Aorta (tissue), 5 donors: ENCODE data around the gene LYPD1. TPM values are rescaled to one million over a fixed set of nuclear protein-coding genes. Genes with fewer than 3 reads are reported as not detected.

Experiments used
- ATAC-seq: fragments of 200-7000 bp; cut with Tn5 transposase; one replicate; pipeline ENCODE4 v1.9.1; 2022; ENCODE audit warnings: moderate library complexity; ENCODE audit not compliant: low FRiP score
- DNase-seq, 2 donors: peaks; one replicate each; pipeline ENCODE4 v3.0.0-alpha.2; 2020
- H3K27ac ChIP-seq, 2 donors: one replicate each; pipeline ENCODE4 v1.5.1; 2013; ENCODE audit warnings: low read length in 2 of 2, mild to moderate bottlenecking in 2 of 2, moderate library complexity in 2 of 2, control low read depth in 1 of 2, inconsistent platforms in 1 of 2, low read depth in 1 of 2
- H3K27me3 ChIP-seq, 2 donors: one replicate each; pipeline ENCODE4 v1.6.1; 2013; ENCODE audit warnings: control low read depth in 1 of 2, low read length in 1 of 2, mild to moderate bottlenecking in 1 of 2, moderate library complexity in 1 of 2; ENCODE audit not compliant: insufficient read depth in 2 of 2, control insufficient read depth in 1 of 2
- H3K36me3 ChIP-seq, 2 donors: one replicate each; pipeline ENCODE4 v1.6.1; 2013; ENCODE audit warnings: control low read depth in 1 of 2, low read length in 1 of 2, mild to moderate bottlenecking in 1 of 2; ENCODE audit not compliant: insufficient read depth in 2 of 2, control insufficient read depth in 1 of 2
- H3K4me1 ChIP-seq, 2 donors: one replicate each; pipeline ENCODE4 v1.6.1; 2013; ENCODE audit warnings: low read length in 2 of 2, control low read depth in 1 of 2, mild to moderate bottlenecking in 1 of 2, moderate library complexity in 1 of 2; ENCODE audit not compliant: insufficient read depth in 2 of 2, control insufficient read depth in 1 of 2
- H3K4me3 ChIP-seq, 2 donors: one replicate each; pipeline ENCODE4 v1.5.1; 2013; ENCODE audit warnings: low read length in 2 of 2, control low read depth in 1 of 2, mild to moderate bottlenecking in 1 of 2
- H3K9me3 ChIP-seq: one replicate; pipeline ENCODE4 v1.6.1; 2013; ENCODE audit warnings: mild to moderate bottlenecking, low read length; ENCODE audit not compliant: control insufficient read depth
- WGBS, 2 donors: extraction: QIAGEN DNeasy Blood & Tissue Kit; methylation state at CpG; one replicate each; pipeline ENCODE4 v1.1.7; 2013; 5-methylcytosine and 5-hydroxymethylcytosine counted together
- intact Hi-C, 2 donors: fragments of 100-400 bp; cut with DNase I; formaldehyde crosslinking; loops; one replicate each; pipeline versions ENCODE4 v1.14.2 to v1.15.0; 2022
- polyA plus RNA-seq, 2 donors: library from polyadenylated mRNA; stranded (reverse); fragments of 200-250 nt; gene quantifications; one replicate each; pipeline ENCODE4 v1.2.3, GENCODE V29; 2013
- total RNA-seq, 2 donors: library from RNA; stranded (reverse); fragmentation: NEBNext Ultra II Directional; extraction: Animal tissue kit (Norgen Biotek cat#: 25700); gene quantifications; one replicate each; pipeline ENCODE4 v1.2.1, GENCODE V29; 2021
- donor health status: healthy with polysubstance abuse.
- donor health status: Bipolar disorder and iron deficiency.
- donor health status: DM: no; HTN: no; CAD: no.
- donor health status: DM: no; HTN: no; CAD: no.
- donor health status: DM: yes; HTN: yes; CAD: no.

LYPD1 gene
- total and polyA plus RNA-seq, 4 donors: 0.49 to 1.2 TPM; not detected in 2

DNA sequence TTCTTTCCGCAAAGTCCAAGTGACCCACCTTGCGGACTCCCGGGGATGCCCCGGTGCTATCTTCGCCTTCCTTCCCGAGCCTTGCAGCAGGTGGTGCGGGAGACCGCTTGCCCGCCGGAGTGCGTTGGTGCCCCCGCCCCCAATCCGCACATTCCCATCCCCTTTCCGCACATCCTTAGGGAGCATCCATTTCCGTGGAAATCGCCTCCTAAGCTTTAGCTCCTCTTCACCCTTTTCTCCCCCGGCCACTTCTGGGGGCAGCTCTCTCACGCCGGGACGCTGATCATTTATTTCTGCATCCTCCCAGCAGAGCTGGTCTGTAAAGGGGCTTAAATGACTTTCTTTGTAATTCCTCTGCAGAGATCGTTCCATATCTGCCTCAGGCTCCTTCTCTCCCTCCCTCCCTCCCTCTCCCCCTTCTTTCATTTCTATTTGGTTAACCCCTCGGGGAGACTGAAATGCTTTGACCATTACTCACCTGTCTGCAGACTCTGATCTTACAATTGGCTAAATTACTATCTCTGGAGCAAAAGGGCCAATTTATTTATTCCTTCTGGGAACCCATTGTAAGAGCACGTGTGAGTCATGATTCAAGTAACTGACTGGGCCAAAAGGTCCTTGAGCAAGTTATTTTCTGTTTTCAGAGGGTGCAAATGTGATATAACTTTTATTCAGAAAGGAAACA lies 1.3 kb upstream of the LYPD1 start:
- Histone ChIP-seq H3K27me3 (no peaks in the 10 kb centered on the region), H3K9me3 (no peaks in the 10 kb centered on the region), H3K27ac (no peak overlapping the region), H3K4me1 (no peaks in the 10 kb centered on the region), H3K4me3 (no peak overlapping the region), H3K36me3 (no peaks in the 10 kb centered on the region)
- WGBS, 2 donors: 29 to 31% methylated on average over 23 of the region's 23 CpGs
- intact Hi-C loops: no loop called here
- DNase-seq (no peak), ATAC-seq (no peak)

DNA sequence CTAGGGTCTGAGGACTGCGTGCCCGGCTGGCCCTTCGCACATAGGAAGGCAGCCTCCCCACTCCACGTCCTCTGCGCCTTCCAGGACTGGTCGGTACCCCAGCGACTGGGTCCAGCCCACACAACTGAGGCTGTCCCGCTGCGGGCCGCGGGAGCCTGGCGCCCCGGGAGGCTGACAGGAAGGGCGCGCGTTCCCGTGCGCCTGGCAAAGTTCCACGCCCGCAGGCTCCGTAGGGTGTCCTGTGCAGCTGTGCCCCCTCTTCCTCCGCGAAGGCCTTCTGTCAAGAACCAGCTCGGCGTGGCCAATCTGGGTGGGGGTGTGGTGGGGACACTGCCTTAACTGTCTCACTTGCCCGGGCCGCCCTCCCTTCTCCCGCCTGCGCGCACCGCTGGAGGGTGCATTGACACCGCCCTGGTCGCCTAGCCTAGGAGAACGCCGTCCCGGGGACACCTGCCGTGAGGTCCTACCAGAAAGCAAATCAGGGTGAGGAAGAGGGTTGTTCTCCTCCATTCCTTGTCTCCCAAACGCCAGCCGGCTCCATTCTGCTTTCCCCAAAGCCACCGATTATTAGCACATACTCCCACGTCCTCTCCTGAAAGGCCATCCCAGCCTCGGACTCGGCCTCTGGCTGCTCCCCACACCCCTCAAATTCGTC lies 618 bp upstream of the LYPD1 start:
- H3K4me1 ChIP-seq: no peaks in the 10 kb centered on the region
- no peak overlapping the region for H3K4me3 ChIP-seq
- H3K27ac ChIP-seq: no peak overlapping the region
- 1 to 2% methylated on average over 23 to 44 of the region's 44 CpGs for WGBS, 2 donors
- no peaks in the 10 kb centered on the region for H3K36me3 ChIP-seq
- intact Hi-C loops: no loop called here
- DNase-seq (peak in 1 of 2 donors; percentile 74), ATAC-seq (peak; percentile 47)
- no peaks in the 10 kb centered on the region for H3K27me3 ChIP-seq
- no peaks in the 10 kb centered on the region for H3K9me3 ChIP-seq

DNA sequence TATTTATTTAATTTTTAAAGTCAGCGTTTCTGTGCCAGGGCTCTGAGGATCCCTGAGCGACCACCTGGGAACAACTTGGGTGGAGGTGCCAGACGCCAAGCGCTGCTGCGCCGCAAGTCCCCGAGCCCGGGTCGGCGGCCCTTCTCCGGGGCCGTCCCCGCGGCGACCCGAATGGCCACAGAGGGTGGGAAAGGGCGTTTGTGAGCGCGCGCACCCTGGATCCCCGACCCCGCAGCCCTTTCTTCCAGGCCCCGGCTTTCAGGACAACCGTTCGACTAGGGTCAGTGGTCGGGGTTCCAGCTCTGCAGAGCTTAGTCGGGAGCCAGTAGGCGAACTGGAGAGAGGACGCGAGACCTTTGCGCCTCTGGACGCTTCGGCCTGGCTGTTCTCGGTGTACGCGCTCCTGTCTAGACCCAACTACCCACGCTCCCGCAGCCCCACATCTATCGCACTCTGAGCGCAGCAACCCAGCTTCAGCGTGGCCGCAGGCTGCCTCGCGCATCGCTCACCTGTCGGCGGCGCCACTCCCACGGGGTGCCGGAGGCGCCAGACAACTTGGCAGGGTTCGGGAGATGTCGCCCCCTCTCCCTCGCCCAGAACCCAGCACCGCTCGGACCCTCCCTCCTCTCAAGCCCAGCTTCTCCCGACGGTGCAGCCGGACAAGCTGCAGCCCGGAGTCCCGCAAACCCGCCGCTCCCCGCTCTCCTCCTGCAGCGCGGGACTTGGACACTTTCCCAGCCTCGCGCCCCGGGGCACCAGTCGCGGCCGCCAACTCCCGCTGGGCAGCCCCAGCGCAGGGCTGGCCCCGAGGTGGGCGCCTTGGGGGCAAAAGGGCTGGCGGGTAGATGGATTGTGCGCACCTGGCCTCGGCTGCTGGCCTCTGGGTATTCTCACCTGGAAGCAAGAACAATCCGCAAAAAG lies 758 bp downstream of the LYPD1 start:
- Histone ChIP-seq H3K27ac (no peak overlapping the region), H3K36me3 (no peaks in the 10 kb centered on the region), H3K27me3 (no peaks in the 10 kb centered on the region), H3K4me1 (no peaks in the 10 kb centered on the region), H3K9me3 (no peaks in the 10 kb centered on the region), H3K4me3 (no peak overlapping the region)
- ATAC-seq (no peak), DNase-seq (no peak)
- 0 to 1% methylated on average over 75 to 80 of the region's 80 CpGs for WGBS, 2 donors
- intact Hi-C loops: no loop called here

DNA sequence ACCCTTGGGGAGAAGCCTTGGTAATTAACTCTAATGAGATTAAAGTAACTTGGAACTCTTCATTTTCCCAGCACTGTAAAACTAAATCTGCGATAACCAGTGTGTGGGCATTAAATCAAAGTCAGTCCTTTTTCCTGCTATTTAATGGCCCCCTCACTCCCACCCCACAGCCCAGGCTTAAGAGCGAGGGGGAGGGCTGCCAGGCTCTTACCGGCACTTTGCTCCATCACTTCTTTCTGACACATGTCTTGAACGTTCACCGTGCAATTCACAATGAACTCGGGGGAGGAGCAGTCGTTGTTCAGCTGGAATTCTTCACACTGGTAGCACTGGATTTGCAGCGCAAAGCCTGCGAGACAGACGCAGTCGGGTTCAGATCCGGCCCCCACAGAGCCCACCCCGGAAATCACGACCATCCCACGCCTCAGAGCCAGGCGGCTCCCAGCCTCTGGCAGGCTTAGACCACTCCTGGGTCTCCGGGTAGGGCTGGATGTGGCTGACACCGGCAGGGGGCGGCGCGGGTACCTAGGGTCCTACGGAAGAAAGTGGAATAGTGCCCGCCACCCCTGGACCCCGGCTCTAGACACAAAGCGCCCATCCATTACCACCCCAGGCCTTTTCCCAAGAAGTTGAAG lies 1.7 kb downstream of the LYPD1 start:
- ATAC-seq: no peak
- Histone ChIP-seq H3K4me3 (no peak overlapping the region), H3K36me3 (no peaks in the 10 kb centered on the region), H3K4me1 (no peaks in the 10 kb centered on the region), H3K27me3 (no peaks in the 10 kb centered on the region), H3K27ac (no peak overlapping the region), H3K9me3 (no peaks in the 10 kb centered on the region)
- intact Hi-C loops: no loop called here
- WGBS, 2 donors: 3 to 6% methylated on average over 24 to 25 of the region's 25 CpGs
- DNase-seq: no peak

DNA sequence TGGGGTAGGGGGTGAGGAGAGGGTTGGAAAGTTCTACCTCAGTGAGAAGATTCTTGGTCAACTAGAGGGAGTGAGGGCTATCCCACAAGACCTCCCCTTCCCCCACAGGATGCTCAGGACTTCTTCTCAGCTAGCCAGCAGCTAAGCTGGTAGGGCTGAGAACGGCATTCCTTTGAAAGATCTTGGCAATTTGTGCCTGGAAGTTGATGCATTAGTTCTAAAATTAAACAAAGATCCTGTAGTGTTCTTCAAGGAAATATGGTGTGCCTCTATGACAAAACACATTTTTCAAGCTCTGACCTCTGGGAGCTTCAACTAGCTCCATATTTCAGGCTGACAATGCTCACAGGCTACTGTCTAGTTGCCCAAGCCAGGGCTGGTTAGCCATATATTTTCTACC lies 2.3 kb downstream of the LYPD1 start:
- DNase-seq (no peak), ATAC-seq (no peak)
- WGBS, 2 donors: 6 to 13% methylated on average over 1 of the region's 1 CpG
- Histone ChIP-seq H3K27ac (no peak overlapping the region), H3K9me3 (no peaks in the 10 kb centered on the region), H3K36me3 (no peaks in the 10 kb centered on the region), H3K27me3 (no peaks in the 10 kb centered on the region), H3K4me3 (no peak overlapping the region), H3K4me1 (no peaks in the 10 kb centered on the region)
- intact Hi-C loops: no loop called here

DNA sequence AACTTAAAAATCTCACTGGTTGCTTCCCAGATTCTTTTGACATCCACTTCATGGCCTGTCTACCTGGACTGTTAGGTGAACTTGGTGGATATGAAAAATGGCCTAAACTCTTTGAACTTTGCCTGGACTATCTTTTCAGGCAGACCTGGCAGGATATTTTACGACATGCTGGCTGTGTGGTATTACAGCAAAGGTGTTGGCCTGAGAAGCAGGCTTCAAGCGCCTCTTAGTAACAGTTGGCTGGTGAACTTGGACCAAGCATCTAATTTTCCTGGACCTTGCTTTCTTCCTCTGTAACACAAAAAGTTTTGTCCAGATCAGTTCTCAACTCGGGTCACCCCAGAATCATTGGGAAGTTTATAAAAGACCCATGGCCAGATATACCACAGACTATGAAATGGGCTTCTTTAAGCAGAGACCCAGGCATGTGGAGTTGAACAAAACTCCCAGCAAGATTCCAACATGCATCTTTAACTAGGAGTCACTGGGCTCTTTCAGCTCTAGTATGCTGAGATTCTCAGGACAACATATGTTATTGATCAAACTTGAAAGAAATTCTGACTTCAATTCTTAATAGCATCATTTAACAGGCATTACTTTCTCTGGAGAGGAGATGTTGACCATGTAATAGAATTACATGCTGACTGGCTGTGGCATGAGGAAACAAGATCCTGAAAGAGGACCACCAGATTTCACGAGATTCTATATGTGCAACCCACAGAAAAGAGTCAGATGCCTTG lies 4.4 kb downstream of the LYPD1 start:
- no peak for DNase-seq
- Histone ChIP-seq H3K36me3 (no peaks in the 10 kb centered on the region), H3K27me3 (no peaks in the 10 kb centered on the region), H3K4me3 (no peak overlapping the region), H3K27ac (no peak overlapping the region), H3K4me1 (no peaks in the 10 kb centered on the region), H3K9me3 (peaks cover 1% of the 10 kb centered on the region)
- 75 to 83% methylated on average over 4 of the region's 4 CpGs for WGBS, 2 donors
- intact Hi-C loops: no loop called here
- no peak for ATAC-seq

DNA sequence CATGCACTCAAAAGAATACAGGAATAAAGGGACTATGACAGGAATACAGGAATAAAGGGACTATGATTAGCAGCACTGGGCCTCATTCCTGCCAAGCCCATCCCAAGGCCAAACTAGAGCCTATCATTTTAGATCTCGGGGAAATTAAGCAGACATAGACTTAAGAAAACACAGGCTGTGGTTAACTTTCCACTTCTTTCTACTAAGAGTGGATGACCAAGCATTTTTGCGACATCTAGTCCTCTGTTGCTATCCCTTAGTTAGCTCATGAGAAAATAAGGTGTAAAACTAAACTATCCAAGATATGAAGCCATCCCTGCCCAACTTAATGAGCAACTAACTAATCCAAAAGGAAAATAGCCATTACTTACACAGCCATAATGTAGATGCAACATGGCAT lies 5.9 kb downstream of the LYPD1 start:
- ATAC-seq: no peak
- intact Hi-C loops: no loop called here
- H3K27me3 ChIP-seq: no peaks in the 10 kb centered on the region
- H3K9me3 ChIP-seq: peaks cover 1% of the 10 kb centered on the region
- no peaks in the 10 kb centered on the region for H3K4me1 ChIP-seq
- no peaks in the 10 kb centered on the region for H3K36me3 ChIP-seq
- 78 to 84% methylated on average over 2 of the region's 2 CpGs for WGBS, 2 donors
- DNase-seq: no peak
- no peak overlapping the region for H3K27ac ChIP-seq
- no peak overlapping the region for H3K4me3 ChIP-seq

DNA sequence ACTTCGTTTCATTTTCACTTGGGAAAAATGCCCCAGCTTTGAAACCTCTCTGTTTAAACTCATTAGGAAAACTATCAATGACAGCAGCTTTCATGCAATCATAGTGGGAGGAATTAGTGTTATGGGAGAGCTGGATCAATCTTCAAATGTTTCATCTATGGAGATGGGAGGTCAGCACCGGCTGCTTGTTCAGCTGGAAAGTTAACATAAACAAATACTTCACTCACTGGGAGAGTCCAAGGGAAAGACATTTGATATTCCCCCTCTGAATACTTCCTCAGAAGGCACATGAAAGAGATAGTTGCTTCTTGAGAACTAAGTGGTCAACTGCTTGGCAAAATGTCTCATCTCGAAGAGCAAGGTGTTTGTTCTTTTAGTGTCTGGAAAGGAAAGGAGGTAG lies 7.3 kb downstream of the LYPD1 start:
- Histone ChIP-seq H3K36me3 (no peaks in the 10 kb centered on the region), H3K9me3 (peaks cover 1% of the 10 kb centered on the region), H3K4me3 (no peak overlapping the region), H3K27ac (no peak overlapping the region), H3K4me1 (no peaks in the 10 kb centered on the region), H3K27me3 (no peaks in the 10 kb centered on the region)
- 42 to 57% methylated on average over 3 of the region's 3 CpGs for WGBS, 2 donors
- DNase-seq (no peak), ATAC-seq (no peak)
- intact Hi-C loops: no loop called here
